H9 (cell line): Measurements from ENCODE around the gene CEACAM16. TPM values are rescaled to one million over a fixed set of nuclear protein-coding genes. Genes with fewer than 3 reads are reported as not detected.

Experiments used
- DNase-seq: peaks from one replicate; pipeline ENCODE4 v3.0.0-alpha.2; 2017
- H2AFZ ChIP-seq: one replicate; pipeline ENCODE4 v1.6.1; 2013; ENCODE audit warnings: mild to moderate bottlenecking, low read length, control low read depth, moderate library complexity
- H2AK5ac ChIP-seq: 2 replicates; pipeline ENCODE4 v1.6.1; 2013; ENCODE audit warnings: low read length, control low read depth, mixed read lengths; ENCODE audit not compliant: insufficient read length
- H2BK120ac ChIP-seq: one replicate; pipeline ENCODE4 v1.6.1; 2013; ENCODE audit warnings: low read depth, mild to moderate bottlenecking, low read length, control low read depth, inconsistent platforms; ENCODE audit not compliant: poor library complexity, severe bottlenecking
- H2BK12ac ChIP-seq: 2 replicates; pipeline ENCODE4 v1.6.1; 2013; ENCODE audit warnings: low read length, control low read depth, mixed read lengths, low read depth; ENCODE audit not compliant: insufficient read length
- H2BK15ac ChIP-seq: 2 replicates; pipeline ENCODE4 v1.6.1; 2013; ENCODE audit warnings: low read depth, low read length, control low read depth
- H2BK20ac ChIP-seq: one replicate; pipeline ENCODE4 v1.6.1; 2013; ENCODE audit warnings: low read depth, mild to moderate bottlenecking, low read length, control low read depth, inconsistent platforms; ENCODE audit not compliant: poor library complexity, severe bottlenecking
- H2BK5ac ChIP-seq: 2 replicates; pipeline ENCODE4 v1.6.1; 2013; ENCODE audit warnings: low read length, control low read depth, mixed read lengths; ENCODE audit not compliant: insufficient read length
- H3K14ac ChIP-seq: 2 replicates; pipeline ENCODE4 v1.6.1; 2013; ENCODE audit warnings: low read length, control low read depth; ENCODE audit not compliant: insufficient read depth
- H3K18ac ChIP-seq: 2 replicates; pipeline ENCODE4 v1.6.1; 2013; ENCODE audit warnings: low read depth, mild to moderate bottlenecking, mixed read lengths, low read length, control low read depth; ENCODE audit not compliant: insufficient read length
- H3K23ac ChIP-seq: 2 replicates; pipeline ENCODE4 v1.6.1; 2013; ENCODE audit warnings: low read length, control low read depth, mixed read lengths, low read depth; ENCODE audit not compliant: insufficient read length
- H3K23me2 ChIP-seq: 2 replicates; pipeline ENCODE4 v1.6.1; 2013; ENCODE audit warnings: low read depth, mild to moderate bottlenecking, mixed read lengths, low read length, control low read depth; ENCODE audit not compliant: insufficient read length, poor library complexity, severe bottlenecking
- H3K27ac ChIP-seq: 2 replicates; pipeline ENCODE4 v1.5.1; 2013; ENCODE audit warnings: low read length, control low read depth, mixed read lengths, low read depth; ENCODE audit not compliant: insufficient read length
- H3K27me3 ChIP-seq: 2 replicates; pipeline ENCODE4 v1.6.1; 2013; ENCODE audit warnings: low read length, control low read depth, inconsistent platforms; ENCODE audit not compliant: insufficient read depth
- H3K4ac ChIP-seq: 2 replicates; pipeline ENCODE4 v1.6.1; 2013; ENCODE audit warnings: low read depth, mild to moderate bottlenecking, control low read depth, inconsistent platforms, low read length, moderate library complexity
- H3K4me1 ChIP-seq: 2 replicates; pipeline ENCODE4 v1.6.1; 2013; ENCODE audit warnings: low read length, control low read depth, inconsistent platforms; ENCODE audit not compliant: insufficient read depth
- H3K4me2 ChIP-seq: 2 replicates; pipeline ENCODE4 v1.6.1; 2013; ENCODE audit warnings: low read length, control low read depth, mixed read lengths; ENCODE audit not compliant: insufficient read length, insufficient read depth
- H3K56ac ChIP-seq: 2 replicates; pipeline ENCODE4 v1.6.1; 2013; ENCODE audit warnings: low read depth, mild to moderate bottlenecking, mixed read lengths, low read length, control low read depth; ENCODE audit not compliant: insufficient read length
- H3K79me1 ChIP-seq: 2 replicates; pipeline ENCODE4 v1.6.1; 2013; ENCODE audit warnings: low read depth, mild to moderate bottlenecking, moderate library complexity, low read length, control low read depth, inconsistent platforms; ENCODE audit not compliant: insufficient read depth, poor library complexity, severe bottlenecking
- H3K79me2 ChIP-seq: 2 replicates; pipeline ENCODE4 v1.6.1; 2013; ENCODE audit warnings: low read length, control low read depth, inconsistent platforms; ENCODE audit not compliant: insufficient read depth
- H3K9ac ChIP-seq: 2 replicates; pipeline ENCODE4 v1.6.1; 2013; ENCODE audit warnings: low read length, control low read depth, mixed read lengths; ENCODE audit not compliant: insufficient read length; ENCODE audit errors: extremely low read depth
- H3K9me3 ChIP-seq: one replicate; pipeline ENCODE4 v1.6.1; 2013; ENCODE audit warnings: low read depth, low read length, inconsistent platforms; ENCODE audit not compliant: control insufficient read depth
- H3T11ph ChIP-seq: one replicate; pipeline ENCODE4 v1.6.1; 2013; ENCODE audit warnings: mild to moderate bottlenecking, low read length, control low read depth, inconsistent platforms
- H4K20me1 ChIP-seq: one replicate; pipeline ENCODE4 v1.6.1; 2013; ENCODE audit not compliant: control insufficient read depth, insufficient read length, insufficient read depth
- H4K5ac ChIP-seq: 2 replicates; pipeline ENCODE4 v1.6.1; 2013; ENCODE audit warnings: low read depth, mild to moderate bottlenecking, mixed read lengths, low read length, control low read depth; ENCODE audit not compliant: insufficient read length
- H4K8ac ChIP-seq: replicated peaks from 2 replicates; pipeline ENCODE4 v1.6.1; 2013; ENCODE audit warnings: low read length, control low read depth, mixed read lengths, low read depth; ENCODE audit not compliant: insufficient read length
- H4K91ac ChIP-seq: 2 replicates; pipeline ENCODE4 v1.6.1; 2013; ENCODE audit warnings: low read depth, mild to moderate bottlenecking, moderate library complexity, mixed read lengths, low read length, control low read depth; ENCODE audit not compliant: insufficient read length
- H3K27ac Mint-ChIP-seq, 3 experiments: 2 replicates in 2 of 3; 3 replicates in 1 of 3; pipeline ENCODE4 v1.8.0; 2020 to 2021; ENCODE audit warnings: mixed read lengths in 3 of 3, mild to moderate bottlenecking in 1 of 3, moderate library complexity in 1 of 3
- H3K27me3 Mint-ChIP-seq: 2 replicates; pipeline ENCODE4 v1.8.0; 2021; ENCODE audit warnings: low read depth, mild to moderate bottlenecking, moderate library complexity, mixed read lengths
- H3K36me3 Mint-ChIP-seq, 3 experiments: 2 replicates in 2 of 3; 3 replicates in 1 of 3; pipeline ENCODE4 v1.8.0; 2020 to 2021; ENCODE audit warnings: low read depth in 3 of 3, mixed read lengths in 3 of 3; ENCODE audit not compliant: insufficient read depth in 1 of 3
- H3K4me1 Mint-ChIP-seq, 2 experiments: 2 replicates each; pipeline ENCODE4 v1.8.0; 2020; ENCODE audit warnings: mixed read lengths in 2 of 2
- H3K4me3 Mint-ChIP-seq, 2 experiments: 2 replicates in 1 of 2; 3 replicates in 1 of 2; pipeline ENCODE4 v1.8.0; 2020 to 2021; ENCODE audit warnings: mild to moderate bottlenecking in 2 of 2, mixed read lengths in 2 of 2, moderate library complexity in 1 of 2
- H3K9me3 Mint-ChIP-seq, 2 experiments: 2 replicates in 1 of 2; 3 replicates in 1 of 2; pipeline ENCODE4 v1.8.0; 2020; ENCODE audit warnings: mild to moderate bottlenecking in 2 of 2, mixed read lengths in 2 of 2, moderate library complexity in 1 of 2
- WGBS: extraction: QIAGEN DNeasy Blood & Tissue Kit; methylation state at CpG from one replicate; pipeline ENCODE4 v1.1.7; 2013; ENCODE audit warnings: missing lambda C conversion rate, low lambda C conversion rate, mixed read lengths; ENCODE audit not compliant: insufficient read length; ENCODE audit errors: extremely low coverage; 5-methylcytosine and 5-hydroxymethylcytosine counted together
- total RNA-seq: library from RNA; stranded (reverse); gene quantifications from 2 replicates; pipeline ENCODE4 v1.2.1, GENCODE V29; 2021
- TF ChIP-seq, protein P1 (sequence below): fragments of 200-600 bp; sonication (generic); conservative IDR thresholded peaks from 3 replicates; pipeline ENCODE4 v1.8.0; 2021; ENCODE audit warnings: antibody characterized with exemption, mild to moderate bottlenecking

Gene CEACAM16
- total RNA-seq, 1 experiment from 2014 or later: not detected

- H3K36me3 Mint-ChIP-seq: no peaks in the 10 kb centered on the region; a peak in 1 of 7 replicates
- H3K9ac ChIP-seq: no peak overlapping the region
- H3K4me2 ChIP-seq: no peak overlapping the region
- no peaks in the 10 kb centered on the region for H3K79me2 ChIP-seq
- H3K27me3 Mint-ChIP-seq: peaks cover 28% of the 10 kb centered on the region
- H3K4me1 Mint-ChIP-seq: peaks cover 7 to 22% of the 10 kb centered on the region in 2 experiments
- no peak overlapping the region for H3K14ac ChIP-seq
- no CpG with 5 or more reads among the region's 13 CpGs for WGBS
- no peak overlapping the region for H2AK5ac ChIP-seq
- peak; percentile 33 for DNase-seq
- H3K27me3 ChIP-seq: no peaks in the 10 kb centered on the region
- H4K91ac ChIP-seq: no peak overlapping the region
- H3K18ac ChIP-seq: no peak overlapping the region
- H3K79me1 ChIP-seq: no peaks in the 10 kb centered on the region
- no peak overlapping the region for H4K8ac ChIP-seq
- H2AFZ ChIP-seq: no peak overlapping the region
- H3K27ac Mint-ChIP-seq: peak overlapping the region in 1 of 3 experiments; percentile 20; a peak in 1 of 7 replicates
- no peak overlapping the region for H2BK12ac ChIP-seq
- no peak overlapping the region for H3K56ac ChIP-seq
- TF ChIP-seq, protein P1, sequence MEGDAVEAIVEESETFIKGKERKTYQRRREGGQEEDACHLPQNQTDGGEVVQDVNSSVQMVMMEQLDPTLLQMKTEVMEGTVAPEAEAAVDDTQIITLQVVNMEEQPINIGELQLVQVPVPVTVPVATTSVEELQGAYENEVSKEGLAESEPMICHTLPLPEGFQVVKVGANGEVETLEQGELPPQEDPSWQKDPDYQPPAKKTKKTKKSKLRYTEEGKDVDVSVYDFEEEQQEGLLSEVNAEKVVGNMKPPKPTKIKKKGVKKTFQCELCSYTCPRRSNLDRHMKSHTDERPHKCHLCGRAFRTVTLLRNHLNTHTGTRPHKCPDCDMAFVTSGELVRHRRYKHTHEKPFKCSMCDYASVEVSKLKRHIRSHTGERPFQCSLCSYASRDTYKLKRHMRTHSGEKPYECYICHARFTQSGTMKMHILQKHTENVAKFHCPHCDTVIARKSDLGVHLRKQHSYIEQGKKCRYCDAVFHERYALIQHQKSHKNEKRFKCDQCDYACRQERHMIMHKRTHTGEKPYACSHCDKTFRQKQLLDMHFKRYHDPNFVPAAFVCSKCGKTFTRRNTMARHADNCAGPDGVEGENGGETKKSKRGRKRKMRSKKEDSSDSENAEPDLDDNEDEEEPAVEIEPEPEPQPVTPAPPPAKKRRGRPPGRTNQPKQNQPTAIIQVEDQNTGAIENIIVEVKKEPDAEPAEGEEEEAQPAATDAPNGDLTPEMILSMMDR: no peak
- no peak overlapping the region for H3K27ac ChIP-seq
- H2BK15ac ChIP-seq: no peak overlapping the region
- no peaks in the 10 kb centered on the region for H4K20me1 ChIP-seq
- no peaks in the 10 kb centered on the region for H3K9me3 ChIP-seq
- H3K4ac ChIP-seq: no peak overlapping the region
- H2BK20ac ChIP-seq: no peak overlapping the region
- H3K9me3 Mint-ChIP-seq: peaks cover 0 to 3% of the 10 kb centered on the region in 2 experiments; a peak in 1 of 5 replicates
- no peak overlapping the region for H2BK120ac ChIP-seq
- H3K4me1 ChIP-seq: no peaks in the 10 kb centered on the region; the same call in 1 of the 2 replicates
- H4K5ac ChIP-seq: no peak overlapping the region
- no peak overlapping the region for H2BK5ac ChIP-seq
- no peak overlapping the region for H3K23ac ChIP-seq
- H3K4me3 Mint-ChIP-seq: no peak overlapping the region
- H3K23me2 ChIP-seq: no peaks in the 10 kb centered on the region
- no peak overlapping the region for H3T11ph ChIP-seq
Measured at GRCh38 chr19:44737238-44738071, 38.5 kb downstream of the CEACAM16 start.
